ENCODE measurements around the gene PPP1R13B.
"Not testable (repeated sequence)": the region's sequence is repeated elsewhere in the genome, so short reads cannot be mapped to it uniquely, and the experiment has no call there.

The PPP1R13B gene

DNA sequence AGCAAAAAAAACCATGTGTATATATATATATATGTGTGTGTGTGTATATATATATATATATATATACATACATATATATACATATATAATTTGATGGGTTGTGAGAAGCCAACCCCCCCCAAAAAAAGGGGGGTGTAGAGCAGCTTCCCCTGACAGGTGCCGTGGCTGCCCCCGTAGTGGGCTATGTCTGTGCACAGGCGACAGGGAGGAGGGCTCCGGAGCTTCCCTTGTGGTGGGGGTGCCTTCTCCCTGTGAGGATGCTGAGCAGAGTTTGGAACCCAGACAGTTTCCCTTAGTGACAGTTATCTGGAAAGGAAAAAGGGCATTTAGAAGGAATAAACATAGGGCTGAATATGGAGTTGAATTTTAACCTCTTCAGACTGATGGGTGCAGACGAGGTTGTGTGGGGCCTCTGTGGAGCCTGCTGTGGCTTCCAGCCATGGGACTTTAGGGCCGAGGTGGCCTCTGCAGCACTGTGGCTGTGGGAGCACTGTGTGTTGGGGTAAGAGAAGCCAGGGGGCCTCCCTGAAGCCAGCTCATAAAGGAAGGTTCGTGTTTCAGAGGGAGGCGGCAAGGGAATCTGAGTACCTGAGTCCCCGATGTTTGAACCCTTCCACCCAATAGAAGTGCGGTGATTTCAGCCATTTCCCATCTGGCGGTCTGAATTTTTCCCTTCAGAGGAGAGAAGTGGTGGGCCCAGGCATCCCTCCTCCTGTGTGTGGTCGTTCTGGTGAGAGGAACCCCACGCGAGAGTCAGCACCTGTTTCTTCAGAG is 151.9 kb downstream of the PPP1R13B start:
- DNase-seq: no peak

DNA sequence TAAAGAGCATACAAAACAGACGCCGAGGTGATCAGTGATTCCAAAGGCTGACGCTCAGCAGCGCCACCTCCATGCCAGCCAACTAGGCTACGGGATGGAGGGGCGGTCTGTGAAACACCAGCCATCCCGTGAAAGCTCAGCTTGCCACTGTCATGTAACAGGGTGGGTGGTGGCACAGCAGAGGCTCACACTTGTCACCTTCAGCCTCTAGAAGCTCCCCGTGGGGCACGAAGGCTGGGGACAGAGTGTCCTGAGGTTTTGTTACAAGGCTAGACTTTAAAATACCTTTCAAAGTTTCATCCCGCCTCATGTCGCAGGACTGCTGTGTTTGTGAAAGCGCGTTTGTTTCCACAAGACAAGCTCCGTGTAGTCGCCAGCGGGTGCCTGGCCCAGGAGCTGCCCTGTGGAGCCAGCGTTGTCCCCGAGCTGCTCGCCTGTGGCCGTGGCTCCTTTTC is 152.8 kb downstream of the PPP1R13B start:
- DNase-seq: no peak

DNA sequence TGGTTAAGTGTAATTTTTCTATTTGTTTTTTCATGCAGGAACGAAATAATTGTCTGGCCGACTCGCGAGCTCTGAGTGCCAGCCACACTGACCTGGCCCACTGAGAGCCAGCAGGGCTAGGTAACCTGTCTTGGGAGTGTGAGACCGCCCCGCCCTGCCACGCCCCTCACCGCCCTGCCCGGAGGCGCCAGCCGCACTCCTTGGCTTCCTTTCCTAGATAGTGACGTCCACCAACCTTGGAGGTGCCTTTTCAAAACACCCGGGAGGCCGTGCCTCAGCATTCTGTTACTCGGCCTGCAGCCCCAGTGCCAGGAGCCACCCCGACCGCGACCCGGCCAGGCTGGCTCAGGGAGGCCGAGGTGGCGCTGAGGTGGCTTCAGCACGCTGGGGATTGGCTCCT is 153.9 kb downstream of the PPP1R13B start:
- no peak for DNase-seq

DNA sequence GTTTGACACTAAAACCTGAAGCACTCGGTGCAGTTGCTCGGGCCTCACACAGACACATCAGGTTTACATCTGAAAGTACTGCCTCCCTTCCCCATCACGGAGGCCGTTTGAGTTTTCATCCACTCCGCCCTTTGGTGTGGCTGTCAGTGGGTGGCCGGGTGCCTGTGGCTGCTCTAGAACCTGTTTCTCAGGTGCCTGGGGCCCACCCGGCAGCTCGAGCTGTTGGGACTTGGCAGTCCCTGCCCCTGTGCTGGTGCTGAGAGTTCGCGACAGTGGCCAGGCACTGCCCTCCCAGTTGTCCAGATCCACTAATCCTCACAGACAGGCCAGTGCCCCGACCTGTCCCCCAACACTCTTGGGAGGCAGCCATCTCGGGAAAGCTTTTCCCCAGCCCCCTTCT is 154.5 kb downstream of the PPP1R13B start:
- no peak for DNase-seq

DNA sequence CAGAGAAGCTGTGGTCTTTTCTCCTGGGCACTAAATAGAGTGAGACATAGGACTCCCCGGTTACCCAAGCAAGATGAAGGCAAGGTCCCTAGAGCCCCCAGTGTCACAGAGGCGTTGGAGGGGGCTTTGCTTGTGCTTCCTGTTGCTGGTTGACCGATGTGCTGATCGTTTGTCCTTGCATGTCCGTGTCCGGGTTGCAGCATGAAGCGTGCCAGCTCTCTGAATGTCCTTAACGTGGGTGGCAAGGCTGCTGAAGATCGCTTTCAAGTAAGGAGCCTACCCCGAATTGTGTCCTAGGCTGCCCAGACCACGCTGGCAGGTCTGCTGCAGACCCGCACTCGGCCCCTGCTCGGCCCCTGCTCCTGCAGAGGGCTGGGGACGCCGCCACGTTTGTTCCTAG is 155.2 kb downstream of the PPP1R13B start:
- DNase-seq: no peak

DNA sequence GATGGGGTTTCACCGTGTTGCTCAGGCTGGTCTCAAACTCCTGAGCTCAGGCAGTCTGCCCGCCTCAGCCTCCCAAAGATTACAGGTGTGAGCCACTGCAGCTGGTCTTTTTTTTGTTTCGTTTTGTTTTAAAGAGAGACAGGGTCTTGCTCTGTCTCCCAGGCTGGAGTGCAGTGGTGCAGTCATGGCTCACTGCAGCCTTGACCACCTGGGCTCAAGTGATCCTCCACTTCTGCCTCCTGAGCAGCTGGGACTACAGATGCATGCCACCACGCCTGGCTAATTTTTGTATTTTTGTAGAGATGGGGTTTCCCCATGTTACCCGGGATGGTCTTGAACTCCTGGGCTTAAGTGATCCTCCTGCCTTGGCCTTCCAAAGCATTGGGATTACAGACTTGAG is 155.7 kb downstream of the PPP1R13B start:
- not testable (repeated sequence) for DNase-seq

DNA sequence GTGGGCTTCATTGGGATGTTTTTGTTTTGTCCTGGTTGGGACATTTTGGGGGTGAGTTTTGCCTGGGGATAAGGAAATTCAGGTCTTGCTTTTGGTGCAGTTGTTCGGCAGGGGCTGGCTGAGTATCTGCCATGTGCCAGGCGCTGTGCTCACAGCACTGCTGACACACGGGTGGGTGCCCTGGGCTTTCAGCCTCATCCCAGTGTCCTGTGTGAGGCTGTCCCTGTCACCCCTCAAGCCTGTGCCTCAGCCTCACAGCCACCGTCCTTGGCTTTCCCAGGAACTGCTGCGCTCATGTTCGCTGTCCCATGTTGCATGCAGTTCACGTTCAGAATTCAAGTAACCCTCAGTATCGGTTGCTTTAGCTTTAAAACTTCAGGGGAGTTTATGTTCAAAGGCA is 157.0 kb downstream of the PPP1R13B start:
- DNase-seq: no peak

DNA sequence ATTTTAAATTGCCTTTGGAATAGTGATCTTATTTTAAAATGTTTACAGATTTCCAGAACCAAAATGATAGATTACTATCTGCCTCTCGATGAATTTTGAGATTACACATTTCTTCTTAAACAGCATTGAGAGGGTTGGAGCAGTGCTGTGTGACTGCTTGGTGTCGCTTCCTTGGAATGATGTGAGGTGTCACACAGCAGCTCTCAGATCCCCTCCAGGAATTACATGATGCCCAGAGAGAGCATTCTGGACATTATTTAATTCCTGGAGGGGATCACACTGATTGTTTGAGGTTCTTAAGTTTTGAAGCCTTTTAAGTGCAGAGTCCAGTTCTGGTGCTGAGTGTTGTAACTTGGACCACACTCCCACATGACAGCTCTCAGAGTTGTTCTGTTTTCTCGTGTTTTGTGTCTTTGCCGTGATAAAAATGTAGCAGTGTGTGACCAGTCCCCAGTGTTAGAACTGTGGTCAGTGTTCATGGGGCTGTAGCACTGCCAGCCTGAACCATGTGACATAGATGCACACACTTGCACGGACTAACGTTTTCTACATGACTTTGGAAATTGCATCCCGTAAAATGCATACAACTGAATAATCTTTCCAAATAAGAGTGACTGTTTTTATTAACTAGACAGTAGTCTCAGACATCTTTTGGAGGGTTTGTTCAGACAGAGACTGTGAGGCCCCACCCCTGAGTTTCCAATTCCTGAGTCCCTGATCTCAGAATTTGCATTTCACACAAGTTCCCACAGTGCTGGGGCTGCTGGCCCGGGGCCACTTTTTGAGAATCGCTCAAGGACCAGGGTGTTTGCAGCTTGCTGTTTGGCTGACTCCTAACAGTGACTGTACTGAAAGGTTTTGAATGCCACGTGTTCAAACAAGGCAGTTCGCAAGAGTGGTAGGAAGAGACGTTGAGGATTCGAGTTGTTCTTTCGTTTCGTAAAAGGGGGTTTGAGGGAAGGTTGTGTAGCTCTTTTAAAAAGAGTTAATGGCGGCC is 158.2 kb downstream of the PPP1R13B start:
- DNase-seq: no peak

DNA sequence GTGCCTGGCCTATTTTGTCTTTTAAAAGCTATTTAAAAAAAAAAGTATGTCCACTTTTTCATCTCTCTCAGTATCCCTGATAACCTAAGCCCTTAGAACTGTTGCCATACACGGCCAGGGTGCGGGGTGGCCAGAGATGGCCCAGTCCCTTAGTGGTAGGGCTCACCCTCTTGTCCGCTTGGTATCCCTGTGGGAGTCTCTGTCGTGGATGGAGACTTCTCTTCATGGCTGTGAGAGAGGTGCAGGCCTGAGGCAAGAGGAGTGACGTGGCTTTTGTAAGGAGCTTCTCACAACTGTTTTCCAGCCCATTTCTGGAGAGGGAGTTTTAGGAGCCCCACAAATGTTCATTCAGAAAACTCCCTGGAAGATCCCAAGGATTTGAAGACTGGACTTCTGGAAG is 158.9 kb downstream of the PPP1R13B start:
- no peak for DNase-seq

DNA sequence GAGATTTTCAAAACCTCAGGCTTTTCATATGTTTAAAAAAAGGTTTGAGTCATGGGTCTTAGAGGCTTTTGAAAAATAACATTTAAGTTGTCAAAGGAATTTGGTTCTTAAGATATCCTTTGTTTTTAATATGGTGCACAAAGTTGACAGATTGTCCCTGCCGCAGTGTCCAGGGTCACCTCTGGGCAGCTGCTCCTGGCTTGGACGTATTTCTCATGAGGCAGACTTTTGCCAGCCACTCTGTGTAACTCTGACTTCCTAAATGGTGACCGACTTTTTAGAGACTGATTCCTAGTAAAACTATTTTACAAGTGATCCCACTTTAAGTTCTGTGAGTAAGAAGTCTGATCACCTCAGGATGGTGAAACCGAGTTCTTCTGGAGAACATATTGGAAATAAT is 159.7 kb downstream of the PPP1R13B start:
- DNase-seq: no peak

DNA sequence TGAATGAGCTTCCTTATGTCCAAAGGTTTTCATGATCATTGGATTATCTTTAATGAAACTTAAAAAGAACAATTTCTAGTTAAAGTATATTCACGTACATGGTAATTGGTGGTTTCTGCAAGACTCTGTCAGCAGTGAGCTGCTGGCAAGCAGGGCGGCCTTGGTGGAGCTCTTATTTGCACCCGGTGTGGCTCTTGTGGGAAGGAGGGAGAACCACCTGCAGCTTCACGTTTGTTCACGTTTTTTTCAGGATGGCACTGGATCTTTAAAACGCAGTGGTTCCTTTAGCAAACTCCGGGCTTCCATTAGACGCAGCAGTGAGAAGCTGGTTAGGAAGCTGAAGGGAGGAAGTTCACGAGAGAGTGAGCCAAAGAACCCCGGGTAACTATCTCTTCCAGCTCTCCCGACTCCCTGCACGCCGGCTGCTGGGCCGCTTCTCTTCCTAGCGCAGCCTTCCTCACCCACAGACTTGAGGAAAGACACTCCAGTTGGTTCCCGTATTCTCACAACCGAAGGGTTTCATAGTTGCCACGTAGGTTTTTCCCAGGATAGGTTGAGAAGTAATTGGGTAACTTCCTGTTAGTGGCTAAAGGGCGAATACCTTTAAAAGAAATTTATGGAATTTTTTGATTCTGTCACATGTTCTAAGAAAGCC is 160.4 kb downstream of the PPP1R13B start:
- no peak for DNase-seq

DNA sequence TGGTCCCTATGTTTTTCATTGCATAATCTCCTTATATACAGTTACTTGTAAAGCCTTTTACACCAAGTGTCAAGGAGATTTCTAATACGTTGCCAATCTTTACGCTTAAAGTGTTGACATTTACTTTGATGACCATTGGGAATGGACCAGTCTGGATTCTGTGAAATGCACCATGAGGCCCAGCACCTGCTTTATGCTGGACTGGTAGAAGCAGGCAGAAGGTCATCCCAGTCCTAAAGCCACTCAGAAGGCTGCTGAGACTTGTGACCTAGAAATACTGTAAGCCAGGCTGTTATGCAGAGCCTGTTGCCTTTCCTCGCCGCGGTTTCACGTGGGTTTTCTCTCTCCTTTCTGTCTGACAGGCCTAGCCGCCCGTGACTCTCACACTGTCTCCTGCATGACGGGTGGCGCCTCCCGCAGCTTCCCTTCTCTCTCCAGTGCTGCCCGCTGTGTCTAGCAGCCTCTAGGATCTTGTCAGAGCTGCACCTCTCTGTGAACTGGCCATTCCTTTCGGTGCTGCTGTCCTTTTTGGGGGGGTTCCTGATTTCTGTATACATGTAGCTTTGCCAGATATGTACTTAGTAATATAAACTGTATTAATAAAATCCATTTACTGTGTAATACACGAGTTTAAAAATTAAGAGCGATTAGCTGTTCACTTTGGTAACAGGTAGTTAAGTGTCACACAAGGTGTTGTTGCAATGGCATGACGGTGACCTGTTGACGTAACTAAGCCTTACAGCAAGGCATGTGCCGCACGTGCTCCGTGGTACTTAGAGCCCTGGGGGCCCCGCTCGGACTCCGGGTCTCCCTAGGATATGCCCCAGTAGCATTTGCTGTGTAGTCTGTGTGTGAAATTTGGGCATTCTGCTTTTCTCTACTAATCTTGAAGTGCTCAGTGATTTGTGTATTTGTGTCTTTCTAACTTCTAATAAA is 161.8 kb downstream of the PPP1R13B start:
- DNase-seq: no peak

DNA sequence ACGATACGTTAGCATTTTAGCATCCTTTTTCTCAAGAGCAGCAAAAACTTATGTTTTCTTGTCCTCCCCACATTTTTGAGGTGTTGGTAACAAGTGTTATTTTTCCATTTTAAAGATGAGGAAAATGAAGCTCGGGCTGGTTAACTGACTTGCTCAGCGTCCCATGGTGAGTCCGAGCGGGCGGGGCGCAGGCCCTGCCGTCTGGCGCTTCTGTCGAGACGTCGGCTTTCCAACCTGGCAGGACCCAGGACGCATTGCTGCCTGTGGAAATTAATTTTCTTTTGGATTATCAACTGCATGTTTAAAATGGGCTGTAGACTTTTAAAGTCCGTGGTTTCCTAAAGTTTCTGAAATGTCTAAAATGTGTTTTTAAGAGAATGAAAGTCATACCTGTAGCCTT is 162.5 kb downstream of the PPP1R13B start:
- DNase-seq: no peak

DNA sequence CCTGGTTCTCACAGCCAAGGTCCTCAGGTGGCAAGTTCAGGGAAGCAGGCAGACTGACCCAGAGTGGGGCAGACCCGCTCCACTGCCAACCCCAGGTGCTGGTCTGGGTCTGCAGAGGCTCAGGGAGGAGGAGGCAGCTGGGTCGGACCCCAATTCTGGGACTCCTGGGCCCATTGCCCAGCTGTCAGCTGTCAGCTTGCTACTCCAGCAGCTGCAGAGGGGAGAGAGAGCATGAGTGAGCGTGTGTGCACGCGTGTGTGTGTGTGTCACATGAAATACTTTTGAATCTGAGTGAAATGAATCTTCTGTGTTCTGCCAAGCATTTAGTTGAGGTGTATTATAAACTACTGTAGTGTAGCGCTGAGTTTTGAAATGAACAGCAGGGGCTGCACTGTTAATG is 162.9 kb downstream of the PPP1R13B start:
- no peak for DNase-seq

All from fibroblast of upper back skin (primary cell).